Gastrocnemius medialis (tissue), 4 donors: ENCODE results near the gene ADAMTS8. TPM values are rescaled to one million over a fixed set of nuclear protein-coding genes. Genes with fewer than 3 reads are reported as not detected.

Source experiments
- ATAC-seq, 2 donors: fragments of 150-250 bp; one replicate each; pipeline ENCODE4 v1.9.1; 2016
- DNase-seq, 2 donors: peaks; one replicate each; pipeline ENCODE4 v3.0.0-alpha.2; 2019
- H3K27ac ChIP-seq, 4 donors: fragments of 200-600 bp; sonication (generic); 1 replicate in 1 of 4; 2 replicates in 3 of 4; pipeline ENCODE4 v1.5.1; 2016 to 2018; ENCODE audit warnings: mild to moderate bottlenecking in 2 of 4, moderate library complexity in 1 of 4
- H3K27me3 ChIP-seq, 3 donors: fragments of 200-600 bp; sonication (generic) in 2 of 3; 1 replicate in 1 of 3; 2 replicates in 2 of 3; pipeline versions ENCODE4 v1.5.1 to v1.6.0; 2016 to 2019; ENCODE audit warnings: mild to moderate bottlenecking in 1 of 3, moderate library complexity in 1 of 3
- H3K36me3 ChIP-seq, 2 donors: fragments of 200-600 bp; sonication (generic) in 1 of 2; one replicate each; pipeline ENCODE4 v1.5.1; 2017 to 2018
- H3K4me1 ChIP-seq, 2 donors: fragments of 200-600 bp; sonication (generic) in 1 of 2; one replicate each; pipeline ENCODE4 v1.5.1; 2016 to 2017; ENCODE audit warnings: mild to moderate bottlenecking in 2 of 2
- H3K4me3 ChIP-seq, 4 donors: fragments of 200-600 bp; sonication (generic) in 3 of 4; 1 replicate in 1 of 4; 2 replicates in 3 of 4; pipeline ENCODE4 v1.5.1; 2016 to 2019; ENCODE audit warnings: mild to moderate bottlenecking in 2 of 4
- H3K9me3 ChIP-seq, 3 donors: fragments of 200-600 bp; sonication (generic) in 2 of 3; 1 replicate in 1 of 3; 2 replicates in 2 of 3; pipeline ENCODE4 v1.5.1; 2016 to 2019
- POLR2A ChIP-seq, 2 donors: fragments of 450-650 bp; IDR thresholded peaks; one replicate each; pipeline ENCODE4 v1.6.1; 2017; ENCODE audit warnings: antibody characterized with exemption in 2 of 2, mild to moderate bottlenecking in 2 of 2, moderate library complexity in 2 of 2
- in situ Hi-C, 4 donors: fragments of 200-750 bp; cut with MboI; loops; one replicate each; pipeline versions ENCODE4 v1.15.0 to v1.8.0; 2017; ENCODE audit warnings: low sequenced_read_pairs in 4 of 4
- intact Hi-C: fragments of 100-400 bp; cut with DNase I; formaldehyde crosslinking; loops from one replicate; pipeline ENCODE4 v1.15.1; 2023; ENCODE audit warnings: low total_unique reads
- total RNA-seq, 4 donors: library from RNA; depleted of rRNA; stranded (reverse); fragments of >200 nt; gene quantifications; one replicate each; pipeline versions ENCODE4 v1.1.0 to v1.2.3, GENCODE V29; 2016
- TF ChIP-seq, protein P1 (sequence below), 5 experiments: fragments of 450-650 bp in 3 of 5; fragments of 200-600 bp in 2 of 5; sonication (generic) in 2 of 5; IDR thresholded peaks in 4 of 5; conservative IDR thresholded peaks in 1 of 5; 1 replicate in 4 of 5; 2 replicates in 1 of 5; pipeline ENCODE4 v1.5.1; 2016 to 2019; ENCODE audit warnings: antibody characterized with exemption in 5 of 5, mild to moderate bottlenecking in 3 of 5, moderate library complexity in 3 of 5

ADAMTS8 gene
- total RNA-seq, 4 donors from 2014 or later = 0.26 to 0.46 (median 0.29) TPM; not detected in 1

DNA sequence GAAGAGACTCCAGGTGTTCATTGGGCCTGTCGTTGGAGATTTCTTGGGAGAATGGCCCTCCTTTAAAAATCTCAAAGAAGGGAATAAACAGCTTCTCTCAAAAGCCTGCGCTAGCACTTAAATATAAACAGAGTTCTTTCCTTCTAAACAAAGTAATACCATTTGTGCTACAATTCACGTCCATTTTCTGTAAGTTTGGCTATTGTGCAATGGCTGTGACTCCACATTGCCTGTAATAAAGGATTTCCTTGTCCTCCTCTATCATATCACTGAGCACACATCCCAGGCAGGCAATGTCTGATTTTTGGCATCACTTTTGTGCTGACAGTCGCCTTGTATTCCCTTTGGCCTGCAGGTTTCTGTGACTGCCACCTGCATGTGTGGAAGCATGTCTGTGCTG lies 4.9 kb upstream of the ADAMTS8 start:
- Histone ChIP-seq H3K27me3 (peaks cover 0 to 6% (median 3%) of the 10 kb centered on the region in 3 donors), H3K9me3 (no peaks in the 10 kb centered on the region), H3K4me3 (no peak overlapping the region), H3K27ac (no peak overlapping the region), H3K4me1 (peaks cover 7 to 13% of the 10 kb centered on the region in 2 donors), H3K36me3 (no peaks in the 10 kb centered on the region)
- in situ Hi-C loops = loop anchor here in 3 of 4 donors (10.0 to 25.0 kb wide), 4 partner anchors 229 to 461 kb away; no protein-coding TSS in a partner anchor
- TF ChIP-seq, protein P1, sequence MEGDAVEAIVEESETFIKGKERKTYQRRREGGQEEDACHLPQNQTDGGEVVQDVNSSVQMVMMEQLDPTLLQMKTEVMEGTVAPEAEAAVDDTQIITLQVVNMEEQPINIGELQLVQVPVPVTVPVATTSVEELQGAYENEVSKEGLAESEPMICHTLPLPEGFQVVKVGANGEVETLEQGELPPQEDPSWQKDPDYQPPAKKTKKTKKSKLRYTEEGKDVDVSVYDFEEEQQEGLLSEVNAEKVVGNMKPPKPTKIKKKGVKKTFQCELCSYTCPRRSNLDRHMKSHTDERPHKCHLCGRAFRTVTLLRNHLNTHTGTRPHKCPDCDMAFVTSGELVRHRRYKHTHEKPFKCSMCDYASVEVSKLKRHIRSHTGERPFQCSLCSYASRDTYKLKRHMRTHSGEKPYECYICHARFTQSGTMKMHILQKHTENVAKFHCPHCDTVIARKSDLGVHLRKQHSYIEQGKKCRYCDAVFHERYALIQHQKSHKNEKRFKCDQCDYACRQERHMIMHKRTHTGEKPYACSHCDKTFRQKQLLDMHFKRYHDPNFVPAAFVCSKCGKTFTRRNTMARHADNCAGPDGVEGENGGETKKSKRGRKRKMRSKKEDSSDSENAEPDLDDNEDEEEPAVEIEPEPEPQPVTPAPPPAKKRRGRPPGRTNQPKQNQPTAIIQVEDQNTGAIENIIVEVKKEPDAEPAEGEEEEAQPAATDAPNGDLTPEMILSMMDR (IDR thresholded peaks at IDR 0.05 in 4 of 5, conservative IDR thresholded peaks at IDR 0.05 in 1 of 5) = no peak
- no peak for TF ChIP-seq POLR2A (IDR thresholded peaks at IDR 0.05)
- DNase-seq (no peak), ATAC-seq (no peak)
- intact Hi-C loops = no loop called here

DNA sequence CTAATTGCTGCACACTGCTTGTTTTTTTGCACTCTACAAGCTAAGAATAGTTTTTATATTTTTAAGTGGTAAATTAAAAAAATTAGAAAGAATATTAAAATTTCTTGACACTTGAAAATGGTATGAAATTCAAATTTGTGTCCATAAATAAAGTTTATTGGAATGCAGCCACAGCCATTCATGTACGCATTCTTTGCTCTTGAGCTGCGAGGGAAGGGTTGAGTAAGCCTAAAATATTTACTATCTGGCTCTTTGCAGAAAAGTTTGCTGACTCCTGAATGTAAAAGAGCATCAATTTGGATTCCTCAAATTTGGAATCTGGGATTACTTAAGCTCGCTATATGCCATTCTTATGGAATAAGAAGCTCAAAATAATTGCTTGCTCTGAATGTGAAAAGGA lies 3.4 kb upstream of the ADAMTS8 start:
- DNase-seq (no peak), ATAC-seq (no peak)
- H3K4me3 ChIP-seq = no peak overlapping the region
- H3K36me3 ChIP-seq = no peaks in the 10 kb centered on the region
- H3K4me1 ChIP-seq = peaks cover 11 to 13% of the 10 kb centered on the region in 2 donors
- intact Hi-C loops (loop anchor here (1.0 kb wide), 1 partner anchor 462 kb away; no protein-coding TSS in a partner anchor), in situ Hi-C loops (loop anchor here in 3 of 4 donors (10.0 to 25.0 kb wide), 4 partner anchors 230 to 463 kb away; no protein-coding TSS in a partner anchor)
- H3K27ac ChIP-seq = no peak overlapping the region
- H3K9me3 ChIP-seq = no peaks in the 10 kb centered on the region
- H3K27me3 ChIP-seq = peaks cover 9 to 15% (median 14%) of the 10 kb centered on the region in 3 donors
- TF ChIP-seq, protein P1 (IDR thresholded peaks at IDR 0.05 in 4 of 5, conservative IDR thresholded peaks at IDR 0.05 in 1 of 5) = no peak
- TF ChIP-seq POLR2A (IDR thresholded peaks at IDR 0.05) = no peak

DNA sequence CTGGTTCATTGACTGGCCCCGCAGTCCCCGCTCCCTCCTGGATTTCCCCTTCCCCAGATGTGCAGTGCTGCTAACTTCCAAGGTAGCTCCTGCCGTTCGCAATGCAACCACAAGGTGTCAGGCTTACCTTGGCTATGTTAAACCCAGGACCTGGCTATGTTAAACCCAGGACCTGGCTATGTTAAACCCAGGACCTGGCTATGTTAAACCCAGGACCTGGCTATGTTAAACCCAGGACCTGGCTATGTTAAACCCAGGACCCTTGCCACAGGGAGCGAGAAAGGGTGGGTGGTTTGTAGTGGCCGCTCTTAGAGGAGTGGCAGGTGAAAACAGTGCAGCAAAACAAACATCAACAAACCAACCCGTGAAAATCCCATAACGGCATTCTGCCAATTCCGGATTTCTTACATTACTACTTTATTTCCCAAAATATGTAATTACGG lies 2.9 kb upstream of the ADAMTS8 start:
- H3K36me3 ChIP-seq = no peaks in the 10 kb centered on the region
- ATAC-seq = peak; percentile 32 to 58
- no peaks in the 10 kb centered on the region for H3K9me3 ChIP-seq
- no peak for TF ChIP-seq POLR2A (IDR thresholded peaks at IDR 0.05)
- TF ChIP-seq, protein P1 (IDR thresholded peaks at IDR 0.05 in 4 of 5, conservative IDR thresholded peaks at IDR 0.05 in 1 of 5) = peak; percentile 56 to 82 (median 74)
- no peak overlapping the region for H3K27ac ChIP-seq
- intact Hi-C loops = loop anchor here (1.0 kb wide), 1 partner anchor 463 kb away; no protein-coding TSS in a partner anchor
- H3K4me3 ChIP-seq = no peak overlapping the region
- DNase-seq = peak; percentile 39 to 68
- in situ Hi-C loops = loop anchor here in 3 of 4 donors (10.0 to 25.0 kb wide), 4 partner anchors 231 to 463 kb away; no protein-coding TSS in a partner anchor
- peaks cover 11 to 13% of the 10 kb centered on the region in 2 donors for H3K4me1 ChIP-seq
- peaks cover 13 to 20% (median 17%) of the 10 kb centered on the region in 3 donors for H3K27me3 ChIP-seq

DNA sequence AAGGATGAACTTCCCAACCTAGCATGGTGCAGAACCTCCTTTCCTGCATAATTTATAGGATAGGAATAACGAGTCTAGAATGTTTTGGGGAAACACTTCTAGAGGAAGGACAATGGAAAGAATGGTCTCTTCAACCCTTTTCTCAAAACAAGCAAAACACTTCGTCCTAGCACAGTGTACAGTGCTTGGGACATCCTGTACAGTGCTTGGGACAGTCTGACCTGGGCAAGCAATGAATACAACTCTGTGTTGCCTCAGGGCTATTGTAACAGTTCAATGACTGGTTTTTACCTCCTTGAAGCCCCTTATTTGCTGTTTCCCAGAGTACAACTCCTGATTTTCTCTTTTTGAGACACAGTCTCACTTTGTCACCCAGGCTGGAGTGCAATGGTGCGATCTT lies 1.6 kb upstream of the ADAMTS8 start:
- no peak overlapping the region for H3K27ac ChIP-seq
- no peaks in the 10 kb centered on the region for H3K36me3 ChIP-seq
- intact Hi-C loops = loop anchor here (5.0 kb wide), 1 partner anchor 218 kb away; no protein-coding TSS in a partner anchor
- no peak for ATAC-seq
- peaks cover 15 to 24% (median 17%) of the 10 kb centered on the region in 3 donors for H3K27me3 ChIP-seq
- DNase-seq = no peak
- H3K4me1 ChIP-seq = peaks cover 3 to 8% of the 10 kb centered on the region in 2 donors
- no peak for TF ChIP-seq POLR2A (IDR thresholded peaks at IDR 0.05)
- TF ChIP-seq, protein P1 (IDR thresholded peaks at IDR 0.05 in 4 of 5, conservative IDR thresholded peaks at IDR 0.05 in 1 of 5) = no peak
- in situ Hi-C loops = loop anchor here (10.0 to 25.0 kb wide), 6 partner anchors 215 to 465 kb away; no protein-coding TSS in a partner anchor
- H3K9me3 ChIP-seq = no peaks in the 10 kb centered on the region
- no peak overlapping the region for H3K4me3 ChIP-seq
